Hippocampal formation (tissue), 2 donors: Measurements from ENCODE around the gene C1orf115.
A peak's percentile ranks its signal among the peaks of the same experiment; 100 is the strongest.
"Not testable (repeated sequence)": the region's sequence is repeated elsewhere in the genome, so short reads cannot be mapped to it uniquely, and the experiment has no call there.

Source experiments
- DNase-seq, 2 donors: peaks; one replicate each; lab custom pipeline; 2025; lab: John Stamatoyannopoulos, UW

Gene C1orf115

DNA sequence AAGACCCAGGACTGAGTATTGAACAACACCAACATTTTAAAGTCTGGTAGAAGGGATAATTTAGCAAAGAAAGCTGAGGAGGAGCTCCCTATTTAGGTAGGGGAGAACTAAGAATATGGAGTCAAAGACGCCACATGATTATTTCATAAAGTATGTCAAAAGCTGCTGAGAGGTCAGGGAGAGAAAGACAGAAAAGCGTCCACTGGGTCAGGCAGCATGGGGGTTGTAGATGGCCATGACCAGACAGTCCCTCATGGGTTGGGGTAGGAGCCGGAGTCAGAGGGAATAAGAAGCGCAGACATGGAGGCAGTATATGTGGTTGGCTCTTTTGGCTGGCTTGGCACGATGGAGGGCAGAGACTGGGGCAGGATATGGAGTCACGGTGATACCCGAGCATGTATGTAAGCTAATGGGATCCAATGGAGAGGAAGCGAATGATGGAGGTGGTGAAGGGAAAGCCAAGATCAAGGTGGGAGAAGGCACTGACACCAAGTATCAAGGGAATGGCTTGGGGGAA, 4.8 kb downstream of the C1orf115 start:
- DNase-seq = no peak

DNA sequence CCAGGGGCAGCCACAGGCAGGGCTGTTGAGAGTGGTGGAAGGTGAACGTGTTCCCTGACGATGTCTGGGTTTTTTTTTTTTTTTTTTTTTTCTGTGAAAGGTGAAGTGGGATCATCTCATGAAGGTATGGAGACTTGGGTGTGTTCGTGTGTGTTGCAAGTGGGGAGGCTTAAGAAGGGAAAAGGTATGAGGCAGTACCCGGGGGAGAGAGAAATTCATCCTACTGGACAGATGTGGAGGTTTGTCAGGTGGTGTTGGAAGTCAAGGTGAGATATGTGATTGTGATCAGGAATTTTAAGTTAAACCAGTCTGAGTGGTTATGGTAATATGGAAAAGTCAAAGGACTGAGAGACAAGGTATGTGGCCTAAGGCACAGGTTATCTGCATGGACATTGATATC, 5.3 kb downstream of the C1orf115 start:
- DNase-seq = no peak

DNA sequence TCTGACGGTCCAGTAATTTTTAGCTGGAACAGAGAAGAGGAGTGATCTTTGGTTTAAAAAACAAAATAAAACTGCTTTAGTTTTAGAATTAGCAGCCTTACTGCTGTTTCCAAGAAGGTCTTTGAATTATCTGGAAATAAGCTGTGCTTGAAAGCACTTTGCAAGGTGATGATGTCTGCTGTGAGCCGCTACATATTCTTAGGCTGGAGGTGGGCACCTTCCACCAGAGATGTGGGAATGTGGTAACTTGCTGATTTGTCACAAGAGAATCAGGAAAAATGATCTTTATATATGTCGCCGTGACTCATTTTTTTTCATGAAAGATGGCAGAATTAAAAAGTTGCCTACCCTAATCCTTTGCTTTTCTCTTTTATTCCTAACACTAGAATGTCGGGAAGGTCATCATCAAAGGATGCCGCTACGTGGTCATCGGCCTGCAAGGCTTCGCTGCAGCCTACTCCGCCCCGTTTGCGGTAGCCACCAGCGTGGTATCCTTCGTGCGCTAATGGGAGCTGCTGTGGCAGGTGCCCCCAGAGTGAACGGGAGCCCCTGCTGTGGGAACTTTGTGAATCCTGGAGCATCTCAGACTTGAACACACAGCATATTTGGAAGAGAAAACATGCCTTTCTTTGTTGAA, 6.2 kb downstream of the C1orf115 start:
- no peak for DNase-seq

DNA sequence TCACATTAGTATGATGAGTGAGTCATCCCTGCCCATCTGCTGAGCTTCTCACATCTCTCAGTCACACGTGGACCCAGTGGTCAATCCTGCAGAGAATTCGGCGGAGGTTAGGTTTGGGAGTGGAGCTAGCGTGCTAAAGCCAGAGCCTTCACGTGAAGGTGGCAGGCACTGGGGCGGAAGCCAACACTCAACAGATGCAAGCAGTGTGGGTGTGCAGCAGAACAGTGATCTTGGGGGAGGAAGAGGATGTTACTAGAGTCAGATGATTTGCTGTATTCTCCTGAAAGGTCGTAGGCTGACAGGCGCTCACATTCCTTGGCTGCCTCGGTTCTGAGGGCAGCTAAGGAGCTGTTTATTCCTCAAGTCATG, 6.7 kb downstream of the C1orf115 start:
- peak in 1 of 2 donors; percentile 23 for DNase-seq

DNA sequence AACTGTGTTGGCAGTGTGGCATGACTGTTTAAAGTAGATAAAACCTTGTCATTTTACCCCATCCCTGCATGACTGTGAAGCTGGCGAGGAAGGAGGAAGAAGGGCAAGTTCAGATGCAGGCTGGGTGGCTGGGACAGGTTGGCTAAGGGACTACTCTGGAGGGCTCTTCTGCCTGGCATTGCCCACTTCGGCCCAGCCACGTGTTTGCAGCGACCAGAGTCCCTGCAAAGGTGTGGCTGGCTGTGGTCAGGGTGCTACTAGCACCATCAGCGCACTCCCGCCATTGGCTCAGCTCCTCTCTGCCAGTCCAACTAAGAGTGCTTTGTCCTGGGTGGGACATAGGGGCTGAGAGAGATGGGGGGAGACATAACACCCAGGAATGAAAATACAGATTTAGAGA, 7.2 kb downstream of the C1orf115 start:
- no peak for DNase-seq

DNA sequence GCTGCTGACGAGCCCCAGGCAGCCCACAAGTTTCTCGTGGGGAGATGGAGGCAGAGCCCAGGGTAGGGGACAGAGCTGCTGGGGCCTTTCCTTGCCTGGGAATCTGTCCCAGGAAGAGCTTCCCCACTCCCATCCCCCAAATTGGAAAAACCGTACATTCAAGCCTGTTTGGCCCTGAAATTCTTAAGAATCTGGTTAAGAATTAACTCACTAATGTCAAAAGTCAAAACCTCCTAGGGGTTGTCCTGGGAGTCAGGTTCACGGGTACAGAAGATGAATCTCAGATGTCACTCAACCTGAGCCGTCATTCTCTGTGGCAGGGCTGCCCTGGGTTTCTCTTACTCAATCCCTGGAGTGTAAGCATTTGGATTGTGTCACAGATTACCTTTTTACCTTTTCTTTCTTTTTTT, 8.4 kb downstream of the C1orf115 start:
- DNase-seq = no peak

DNA sequence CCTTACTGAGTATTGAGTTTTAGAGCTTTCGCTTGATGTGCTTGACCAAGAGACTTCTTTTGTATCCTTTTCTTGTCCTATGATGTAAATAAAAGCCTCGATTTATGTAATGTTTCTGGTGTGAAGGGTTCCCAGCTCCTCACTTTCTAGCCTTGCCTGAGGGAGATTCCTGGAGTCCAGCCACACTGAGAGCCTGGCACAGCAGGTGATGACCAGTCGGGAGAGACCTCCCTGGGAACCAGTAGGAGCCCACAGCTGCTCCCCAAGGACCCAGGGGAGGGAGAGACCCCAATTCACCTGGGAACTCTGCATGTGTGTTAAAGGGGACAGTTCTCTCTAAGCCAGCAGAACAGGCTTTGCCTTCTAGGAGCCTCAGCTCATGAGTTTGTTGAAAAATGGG, 8.9 kb downstream of the C1orf115 start:
- no peak for DNase-seq

DNA sequence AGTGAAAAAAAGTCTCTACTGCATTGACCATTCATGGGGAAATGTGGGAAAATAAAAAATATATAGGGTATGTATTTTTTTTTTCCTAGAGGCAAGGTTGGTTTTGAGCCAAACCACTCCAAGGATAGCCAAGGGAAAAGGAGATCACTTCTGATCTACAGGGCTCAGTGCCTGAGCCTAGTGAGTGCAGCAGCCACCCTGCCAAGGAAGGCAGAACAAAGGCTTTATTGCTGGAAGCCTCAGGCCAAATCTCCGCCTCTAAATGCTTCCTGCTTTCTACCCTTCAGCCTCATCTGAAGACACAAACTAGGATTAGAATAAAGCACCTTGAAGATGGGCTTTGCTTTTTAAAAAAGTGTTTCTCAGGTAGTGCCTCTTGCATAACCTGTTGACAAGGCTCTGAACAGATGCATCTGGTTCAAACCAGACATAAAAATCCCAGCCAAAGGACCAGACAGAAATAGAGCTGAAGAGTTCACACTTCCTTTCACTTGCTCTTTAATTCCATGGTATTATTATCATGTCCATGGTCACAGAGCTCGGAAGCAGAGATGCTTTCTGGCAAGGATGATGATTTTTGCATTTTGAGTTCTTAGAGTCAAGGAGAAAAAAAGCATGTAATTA, 10.5 kb downstream of the C1orf115 start:
- DNase-seq = no peak

DNA sequence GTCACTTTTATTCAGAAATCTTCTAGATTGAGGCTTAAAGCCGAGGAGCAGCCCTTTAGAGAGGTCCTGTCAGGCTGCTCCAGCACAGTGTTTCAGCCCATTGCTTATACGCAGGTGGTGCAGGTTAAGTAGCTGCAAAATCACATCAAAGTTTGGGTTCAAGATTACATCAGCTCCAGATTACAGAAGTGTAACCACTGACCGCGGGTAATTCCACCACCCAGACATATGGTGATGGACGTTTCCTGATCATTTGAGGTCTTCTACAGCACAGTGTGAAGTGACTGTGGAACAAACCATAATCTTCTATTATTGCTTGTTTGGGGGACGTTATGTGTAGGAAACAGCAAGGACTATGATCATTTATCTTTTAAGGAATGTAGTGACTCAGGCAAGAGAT, 11.8 kb downstream of the C1orf115 start:
- DNase-seq = no peak

DNA sequence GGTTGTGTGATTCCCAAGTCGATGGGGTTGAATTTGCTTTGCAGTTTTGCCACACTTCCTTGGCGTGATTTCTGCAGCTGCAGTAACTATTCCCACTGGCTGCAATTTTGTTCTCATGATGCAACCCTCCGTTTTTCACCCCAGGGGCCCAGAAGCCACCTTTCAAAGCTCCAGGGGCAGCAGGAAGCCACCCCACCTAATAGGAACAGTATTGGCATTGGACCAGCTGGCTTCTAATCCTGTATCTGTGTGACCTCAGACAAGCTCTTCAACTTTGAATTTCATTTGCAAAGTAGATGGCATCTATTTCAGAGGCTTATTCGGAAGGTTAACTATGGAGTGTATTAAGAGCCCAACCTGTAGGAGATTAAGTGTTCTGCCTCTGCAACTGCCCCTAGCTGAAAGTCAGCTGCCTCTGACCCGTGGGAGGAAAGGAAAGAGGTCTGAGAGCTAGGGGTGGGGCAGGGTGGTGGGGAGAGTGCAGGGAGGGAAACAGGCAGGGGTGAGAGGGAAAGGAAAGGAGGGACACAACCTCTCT, 12.6 kb downstream of the C1orf115 start:
- no peak for DNase-seq

DNA sequence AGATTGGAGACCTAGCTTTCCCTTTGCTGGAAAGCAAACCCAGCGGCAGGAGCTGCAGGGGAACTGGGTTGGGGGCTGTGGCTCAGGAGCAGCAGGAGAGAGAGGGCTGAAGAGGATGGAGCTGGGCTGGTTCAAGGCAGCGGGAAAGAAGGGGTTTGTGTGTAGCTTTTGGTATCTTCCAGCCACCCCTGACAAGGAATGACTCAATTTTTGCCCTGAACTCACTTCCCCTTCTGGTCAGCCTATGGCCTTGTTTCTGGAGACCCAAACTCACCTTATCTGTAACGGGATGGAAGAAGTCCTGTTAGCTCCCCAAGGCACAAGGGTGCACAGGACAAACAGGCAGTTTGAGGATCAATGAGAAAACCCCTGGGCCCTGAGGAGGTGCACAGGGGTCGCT, 13.1 kb downstream of the C1orf115 start:
- DNase-seq = no peak

DNA sequence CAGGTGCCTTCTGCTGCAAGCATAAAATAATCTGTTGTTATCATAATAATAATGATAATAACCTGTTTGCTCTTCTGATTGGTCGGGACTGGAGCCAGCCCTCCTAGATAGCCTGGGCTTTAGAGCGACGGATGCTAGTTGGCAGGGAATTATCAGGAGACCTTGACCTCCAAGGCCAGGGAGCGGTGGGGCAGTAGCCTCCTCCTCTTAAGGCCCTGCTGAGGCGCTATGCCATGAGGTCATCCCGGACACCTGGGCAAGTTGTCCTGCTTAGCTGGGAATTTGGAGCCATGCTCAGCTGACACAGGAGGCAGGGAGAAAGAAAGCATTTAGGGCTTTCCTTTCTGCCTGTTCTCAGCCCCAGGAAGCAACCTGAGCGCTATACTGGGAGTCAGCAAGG, 15.6 kb downstream of the C1orf115 start:
- no peak for DNase-seq

DNA sequence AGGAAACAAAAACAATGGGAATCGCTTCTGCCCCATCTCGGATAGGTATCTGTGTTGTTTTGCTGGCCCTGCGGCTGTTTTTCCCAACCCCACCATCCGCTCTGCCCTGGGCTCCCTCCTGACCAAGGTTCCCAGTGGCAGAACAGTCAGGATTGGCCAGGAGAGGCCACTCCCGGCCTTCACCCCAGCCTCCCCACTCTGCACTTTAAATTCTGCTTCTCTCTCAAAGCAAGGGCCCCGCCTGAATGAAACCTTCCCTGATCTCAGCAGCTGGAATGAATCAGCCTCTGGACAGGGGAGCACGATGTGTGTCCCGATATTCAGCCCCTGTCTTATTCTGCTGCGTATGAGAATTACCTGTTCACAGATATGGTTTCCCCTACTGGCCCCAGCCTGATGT, 16.3 kb downstream of the C1orf115 start:
- no peak for DNase-seq

DNA sequence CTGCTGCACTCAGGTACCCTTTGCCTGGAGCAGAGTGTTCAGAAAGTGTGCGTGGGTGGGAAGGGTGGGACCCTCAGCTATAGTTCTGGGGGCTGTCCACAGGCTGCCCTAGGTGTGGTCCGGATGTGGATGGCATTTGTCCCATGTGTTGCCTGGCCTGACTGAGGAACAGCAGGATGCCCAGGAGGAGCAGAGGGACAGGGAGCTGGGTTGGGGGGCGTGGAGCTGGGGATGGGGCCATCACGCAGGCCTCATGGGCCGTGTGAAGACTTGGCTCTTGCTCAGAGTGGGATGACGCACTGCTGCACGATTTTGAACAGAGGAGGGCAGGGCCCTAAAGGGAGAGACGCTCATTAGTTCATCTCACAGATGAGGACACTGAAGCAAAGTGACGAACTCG, 17.0 kb downstream of the C1orf115 start:
- no peak for DNase-seq

DNA sequence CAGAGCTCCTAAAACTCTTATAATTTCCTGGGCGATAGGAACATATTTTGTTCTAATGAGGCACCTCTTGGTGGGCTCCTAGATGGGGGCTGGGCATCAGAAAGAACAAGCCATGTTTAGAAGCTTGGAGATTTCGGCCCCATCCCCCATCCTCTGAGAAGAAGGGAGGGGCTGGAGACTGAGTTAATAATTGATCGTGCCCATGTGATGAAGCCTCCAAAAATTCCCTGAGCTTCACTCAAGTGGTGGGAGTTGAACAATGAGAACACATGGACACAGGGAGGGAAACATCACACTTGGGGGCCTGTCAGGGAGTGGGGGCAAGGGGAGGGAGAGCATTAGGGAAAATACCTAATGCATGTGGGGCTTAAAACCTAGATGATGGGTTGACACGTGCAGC, 18.1 kb downstream of the C1orf115 start:
- DNase-seq = no peak

DNA sequence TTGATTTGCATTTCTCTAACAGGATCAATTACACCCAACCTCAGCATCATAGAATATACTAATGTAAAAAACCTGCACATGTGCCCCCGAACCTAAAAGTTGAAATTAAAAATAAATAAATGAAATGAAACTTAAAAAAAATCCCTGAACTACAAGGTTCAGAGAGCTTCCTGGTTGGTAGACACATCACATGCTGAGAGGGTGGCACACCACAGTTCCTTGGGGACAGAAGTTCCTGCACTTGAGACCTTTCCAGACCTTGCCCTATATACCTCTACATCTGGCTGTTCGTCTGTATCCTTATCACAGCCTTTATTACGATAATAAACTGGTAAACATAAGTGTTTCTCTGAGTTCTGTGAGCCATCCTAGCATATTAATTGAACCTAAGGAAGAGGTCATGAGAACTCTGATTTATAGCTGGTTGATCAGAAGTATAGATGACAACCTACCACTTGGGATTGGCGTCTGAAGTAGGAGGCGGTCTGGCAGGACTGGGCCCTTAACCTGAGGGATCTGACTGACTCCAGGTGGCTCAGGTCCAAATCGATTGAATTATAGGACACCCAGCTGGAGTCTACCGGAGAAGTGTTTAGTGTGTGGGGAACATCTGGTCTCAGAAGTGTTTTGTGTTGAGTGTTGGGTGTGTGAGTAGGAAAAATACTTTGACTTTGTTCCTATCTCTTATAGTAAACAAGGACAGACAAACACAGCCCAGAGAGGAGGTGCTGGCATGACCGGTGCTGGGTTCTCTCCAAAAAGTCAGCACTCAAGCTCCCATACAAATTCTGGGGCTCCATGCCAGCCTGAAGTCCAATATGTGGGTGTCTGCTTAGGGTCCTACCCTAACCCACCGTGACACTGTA, 19.0 kb downstream of the C1orf115 start:
- DNase-seq = no peak

DNA sequence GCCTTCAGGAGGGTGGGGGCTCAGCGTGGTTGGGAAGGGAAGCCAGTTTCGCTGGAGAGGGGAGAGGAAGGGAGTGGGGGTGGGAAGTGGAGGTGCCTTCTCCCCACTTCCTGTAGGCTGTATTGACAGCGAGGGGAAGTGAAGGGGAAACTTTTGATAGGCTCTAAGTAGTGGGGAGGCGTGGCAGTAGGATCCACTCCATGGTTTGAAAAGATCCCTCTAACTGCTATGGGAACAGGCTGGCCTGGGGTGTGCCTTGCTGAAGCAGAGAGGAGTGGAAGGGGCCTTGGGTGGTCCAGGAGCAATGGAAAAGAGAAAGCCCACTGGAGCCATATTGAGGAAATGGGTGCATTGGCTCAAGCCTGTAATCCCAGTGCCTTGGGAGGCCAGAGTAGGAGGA, 20.2 kb downstream of the C1orf115 start:
- no peak for DNase-seq

DNA sequence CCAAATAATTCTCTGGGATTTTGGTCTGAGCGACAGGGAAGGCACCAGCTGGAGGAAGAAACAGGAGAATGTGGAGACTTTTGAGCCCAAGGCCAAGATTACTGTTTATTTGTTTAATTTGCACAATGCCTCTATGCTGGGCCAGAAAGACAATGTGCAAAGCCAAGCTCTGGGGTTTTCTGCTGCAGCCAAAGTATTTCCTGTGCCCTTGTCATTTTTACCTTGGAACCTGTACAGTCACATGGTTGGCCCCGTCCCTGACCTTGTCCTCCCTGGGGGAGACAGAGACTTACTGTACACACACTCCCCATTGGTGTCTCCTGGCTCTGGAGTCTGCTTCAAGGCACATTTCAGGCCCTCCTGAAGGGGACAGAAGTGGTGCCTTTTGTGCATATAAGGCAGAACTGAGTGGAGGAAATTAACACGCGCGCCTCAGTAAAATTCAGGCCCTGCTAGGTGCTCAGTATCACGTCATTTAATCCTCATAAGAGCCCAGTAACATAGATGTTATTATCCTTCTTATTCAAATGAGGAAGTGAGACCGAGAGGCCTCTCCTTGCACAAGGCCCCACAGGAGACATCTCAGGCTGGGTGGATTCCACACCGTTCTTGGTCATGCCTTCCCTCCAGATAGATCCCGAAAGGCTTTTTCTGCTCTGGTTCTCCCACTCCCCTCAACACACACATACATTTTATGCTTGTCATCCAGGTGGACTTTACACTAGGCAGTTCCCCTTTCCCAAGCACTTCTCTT, 21.1 kb downstream of the C1orf115 start:
- DNase-seq = no peak

DNA sequence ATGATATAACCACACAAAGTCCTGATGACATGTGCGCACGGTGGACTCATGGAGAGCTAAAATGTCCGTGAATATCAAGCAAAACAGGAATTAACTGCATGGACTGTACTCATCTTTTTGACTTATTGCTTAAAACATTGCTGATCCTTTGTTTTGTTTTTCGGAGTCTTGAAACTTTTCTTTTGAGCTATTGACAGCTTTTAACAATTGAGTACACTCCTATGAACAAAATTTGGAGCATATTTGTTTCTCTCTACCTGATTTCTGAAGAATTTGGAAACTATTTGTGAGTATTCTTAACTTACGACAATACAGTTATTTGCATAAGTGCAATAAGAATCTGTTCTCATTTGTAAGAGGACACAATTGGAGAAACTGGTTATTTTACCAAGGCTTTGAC, 25.8 kb downstream of the C1orf115 start:
- DNase-seq = not testable (repeated sequence)

DNA sequence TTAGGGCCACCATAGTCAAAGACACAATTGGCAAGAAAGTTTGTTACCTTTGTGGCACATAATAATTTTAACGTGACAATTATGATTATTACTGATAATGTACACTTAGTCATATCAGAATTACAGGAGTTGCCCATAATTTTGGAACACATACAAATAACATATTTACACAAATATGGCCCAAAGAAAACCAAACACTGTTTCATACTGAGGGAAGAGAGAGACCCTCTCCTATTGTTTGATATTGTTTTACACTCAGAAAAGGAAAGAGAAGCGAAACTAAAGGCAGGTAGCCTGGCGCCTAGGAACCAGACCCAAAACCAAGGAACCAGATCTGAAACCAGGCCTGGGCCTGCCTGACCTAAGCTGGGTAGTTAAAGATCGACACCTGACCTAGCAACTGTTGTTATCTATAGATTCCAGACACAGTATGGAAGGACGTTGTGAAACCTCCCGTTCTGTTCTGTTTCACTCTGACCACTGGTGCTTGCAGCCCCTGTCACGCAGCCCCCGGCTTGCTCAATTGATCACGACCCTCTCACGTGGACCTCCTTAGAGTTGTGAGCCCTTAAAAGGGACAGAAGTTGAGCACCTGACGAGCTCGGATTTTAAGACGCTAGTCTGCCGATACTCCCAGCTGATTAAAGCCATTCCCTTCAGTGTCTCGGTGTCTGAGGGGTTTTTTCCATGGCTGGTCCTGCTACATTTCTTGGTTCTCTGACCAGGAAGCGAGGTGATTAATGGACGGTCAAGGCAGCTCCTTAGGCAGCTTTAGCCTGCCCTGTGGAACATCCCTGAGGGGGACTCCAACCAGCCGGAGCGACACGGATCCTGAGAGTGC, 27.9 kb downstream of the C1orf115 start:
- DNase-seq = no peak

DNA sequence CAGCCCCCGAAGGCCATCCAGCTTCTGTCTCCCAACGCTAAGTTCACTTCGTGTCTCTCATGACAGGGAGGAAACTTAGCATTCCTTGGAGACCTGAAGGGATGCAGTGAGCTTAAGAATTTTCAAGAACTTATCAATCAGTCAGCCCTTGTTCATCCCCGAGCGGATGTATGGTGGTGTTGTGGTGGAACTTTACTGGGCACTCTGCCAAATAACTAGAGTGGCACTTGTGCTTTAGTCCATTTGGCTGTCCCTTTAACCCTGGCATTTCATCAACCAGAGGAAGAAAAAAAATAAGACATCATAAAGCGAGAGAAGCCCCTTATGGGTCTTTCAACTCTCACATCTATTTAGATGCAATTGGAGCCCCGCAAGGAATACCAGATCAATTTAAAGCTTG, 31.1 kb downstream of the C1orf115 start:
- not testable (repeated sequence) for DNase-seq
